ENCODE data around the gene FAM151B. TPM values are rescaled to one million over a fixed set of nuclear protein-coding genes. Genes with fewer than 3 reads are reported as not detected.

The FAM151B gene
- total and polyA plus RNA-seq, 2 of the 13 experiments (the other 11 are each of a cell fraction or from before 2014, with no cell fraction given), result 0.61 to 1.0 TPM

- TF ChIP-seq MYPOP (CRISPR knock-in tag; IDR thresholded peaks at IDR 0.05) (peak; percentile 98), THAP7 (CRISPR knock-in tag; IDR thresholded peaks at IDR 0.05) (peak; percentile 91; the same call in 1 of the 2 replicates), REL (CRISPR knock-in tag; conservative IDR thresholded peaks at IDR 0.05) (no peak), ZFYVE20 (CRISPR knock-in tag; IDR thresholded peaks at IDR 0.05; ENCODE audit: borderline replicate concordance, low read depth) (peak; percentile 41; the same call in 1 of the 2 replicates), ZNF75D (CRISPR knock-in tag; IDR thresholded peaks at IDR 0.05; ENCODE audit: borderline replicate concordance) (no peak), ZNF891 (CRISPR knock-in tag; IDR thresholded peaks at IDR 0.05) (peak; percentile 88), ZNF264 (CRISPR knock-in tag; IDR thresholded peaks at IDR 0.05) (no peak; the same call in 1 of the 2 replicates), ZBTB1 (CRISPR knock-in tag; IDR thresholded peaks at IDR 0.05; ENCODE audit: borderline replicate concordance) (no peak), JUNB (CRISPR knock-in tag; IDR thresholded peaks at IDR 0.05; ENCODE audit: borderline replicate concordance) (no peak), POGZ (CRISPR knock-in tag; IDR thresholded peaks at IDR 0.05) (peak; percentile 80), TFAP4 (IDR thresholded peaks at IDR 0.05; ENCODE audit: borderline replicate concordance, low read depth) (peak; percentile 6; the same call in 1 of the 2 replicates), ZFP82 (CRISPR knock-in tag; IDR thresholded peaks at IDR 0.05; ENCODE audit: borderline replicate concordance) (0 out of 2 replicates have a peak, but pooled peaks have one; percentile 61), GATAD2A (CRISPR knock-in tag; IDR thresholded peaks at IDR 0.05) (peak; percentile 39; the same call in 1 of the 2 replicates), ISL2 (CRISPR knock-in tag; IDR thresholded peaks at IDR 0.05) (peak; percentile 47; the same call in 1 of the 2 replicates), RXRA (CRISPR knock-in tag; IDR thresholded peaks at IDR 0.05) (peak; percentile 51; the same call in 1 of the 2 replicates), HIVEP1 (CRISPR knock-in tag; IDR thresholded peaks at IDR 0.05) (no peak), ZNF639 (CRISPR knock-in tag; conservative IDR thresholded peaks at IDR 0.05) (0 out of 2 replicates have a peak, but pooled peaks have one; percentile 53), NCOR1 (IDR thresholded peaks at IDR 0.05; ENCODE audit: borderline replicate concordance, low read length) (no peak), MXD3 (CRISPR knock-in tag; IDR thresholded peaks at IDR 0.05) (peak; percentile 51; the same call in 1 of the 2 replicates), RFX5 (IDR thresholded peaks at IDR 0.05; ENCODE audit: low read depth, low read length) (no peak), DRAP1 (CRISPR knock-in tag; IDR thresholded peaks at IDR 0.05) (peak; percentile 73), ZBTB46 (CRISPR knock-in tag; IDR thresholded peaks at IDR 0.05; ENCODE audit: borderline replicate concordance) (0 out of 2 replicates have a peak, but pooled peaks have one; percentile 26)
Measured at GRCh38 chr5:80487829-80488721, at the start of gene FAM151B (continued).

All from HepG2 (cell line).